ENCODE measurements around the gene ITGA7.

Gene ITGA7

GRCh38 chr12:55726971-55727370, 19.3 kb upstream of the ITGA7 start:
- Mint-ChIP-seq H3K4me1 (ENCODE audit: low read depth) (peaks cover 32% of the 10 kb centered on the region), H3K9me3 (no peaks in the 10 kb centered on the region), H3K27me3 (no peaks in the 10 kb centered on the region), H3K36me3 (ENCODE audit: low read depth) (peaks cover 9% of the 10 kb centered on the region), H3K27ac (peak overlapping the region; percentile 67), H3K4me3 (peak overlapping the region; percentile 77)

- Mint-ChIP-seq H3K4me3 (no peak overlapping the region), H3K4me1 (ENCODE audit: low read depth) (peaks cover 31% of the 10 kb centered on the region), H3K36me3 (ENCODE audit: low read depth) (peaks cover 9% of the 10 kb centered on the region), H3K27ac (no peak overlapping the region), H3K9me3 (no peaks in the 10 kb centered on the region), H3K27me3 (no peaks in the 10 kb centered on the region)
Measured at GRCh38 chr12:55725556-55725955, 17.9 kb upstream of the ITGA7 start.

GRCh38 chr12:55724940-55725309, 17.2 kb upstream of the ITGA7 start:
- H3K9me3 Mint-ChIP-seq: no peaks in the 10 kb centered on the region
- H3K27ac Mint-ChIP-seq: no peak overlapping the region
- H3K36me3 Mint-ChIP-seq (ENCODE audit: low read depth): peaks cover 9% of the 10 kb centered on the region
- H3K4me1 Mint-ChIP-seq (ENCODE audit: low read depth): peaks cover 24% of the 10 kb centered on the region
- H3K27me3 Mint-ChIP-seq: no peaks in the 10 kb centered on the region
- H3K4me3 Mint-ChIP-seq: no peak overlapping the region

- H3K27ac Mint-ChIP-seq: no peak overlapping the region
- H3K36me3 Mint-ChIP-seq (ENCODE audit: low read depth): peaks cover 9% of the 10 kb centered on the region
- no peaks in the 10 kb centered on the region for H3K9me3 Mint-ChIP-seq
- H3K4me1 Mint-ChIP-seq (ENCODE audit: low read depth): peaks cover 20% of the 10 kb centered on the region
- no peak overlapping the region for H3K4me3 Mint-ChIP-seq
- H3K27me3 Mint-ChIP-seq: no peaks in the 10 kb centered on the region
Measured at GRCh38 chr12:55724226-55724939, 16.7 kb upstream of the ITGA7 start.

GRCh38 chr12:55723516-55724225, 16.0 kb upstream of the ITGA7 start:
- peaks cover 20% of the 10 kb centered on the region for H3K4me1 Mint-ChIP-seq (ENCODE audit: low read depth)
- peaks cover 10% of the 10 kb centered on the region for H3K36me3 Mint-ChIP-seq (ENCODE audit: low read depth)
- no peaks in the 10 kb centered on the region for H3K9me3 Mint-ChIP-seq
- H3K27ac Mint-ChIP-seq: no peak overlapping the region
- no peak overlapping the region for H3K4me3 Mint-ChIP-seq
- no peaks in the 10 kb centered on the region for H3K27me3 Mint-ChIP-seq

- Mint-ChIP-seq H3K4me1 (ENCODE audit: low read depth) (peaks cover 25% of the 10 kb centered on the region), H3K27me3 (no peaks in the 10 kb centered on the region), H3K36me3 (ENCODE audit: low read depth) (peaks cover 17% of the 10 kb centered on the region), H3K4me3 (no peak overlapping the region), H3K27ac (no peak overlapping the region), H3K9me3 (no peaks in the 10 kb centered on the region)
Measured at GRCh38 chr12:55722948-55723347, 15.2 kb upstream of the ITGA7 start.

- Mint-ChIP-seq H3K27me3 (no peaks in the 10 kb centered on the region), H3K36me3 (ENCODE audit: low read depth) (peaks cover 17% of the 10 kb centered on the region), H3K4me1 (ENCODE audit: low read depth) (peaks cover 27% of the 10 kb centered on the region), H3K9me3 (no peaks in the 10 kb centered on the region), H3K27ac (no peak overlapping the region), H3K4me3 (no peak overlapping the region)
Measured at GRCh38 chr12:55721601-55722213, 14.0 kb upstream of the ITGA7 start.

- Mint-ChIP-seq H3K4me1 (ENCODE audit: low read depth) (peaks cover 30% of the 10 kb centered on the region), H3K27me3 (no peaks in the 10 kb centered on the region), H3K9me3 (no peaks in the 10 kb centered on the region), H3K4me3 (no peak overlapping the region), H3K36me3 (ENCODE audit: low read depth) (peaks cover 15% of the 10 kb centered on the region), H3K27ac (no peak overlapping the region)
Measured at GRCh38 chr12:55720894-55721444, 13.3 kb upstream of the ITGA7 start.

GRCh38 chr12:55720071-55720564, 12.4 kb upstream of the ITGA7 start, which contains the start of gene RDH5:
Gene RDH5, plus strand, starts transcription at chr12:55720393. Its CDS starts 792 bp downstream, at chr12:55721185.
- H3K4me3 Mint-ChIP-seq: no peak within 1 kb of the TSS
- H3K27me3 Mint-ChIP-seq: no peaks in the 10 kb centered on the region
- H3K4me1 Mint-ChIP-seq (ENCODE audit: low read depth): peaks cover 39% of the 10 kb centered on the region

GRCh38 chr12:55719371-55719770, 11.7 kb upstream of the ITGA7 start:
- Mint-ChIP-seq H3K4me1 (ENCODE audit: low read depth) (peaks cover 36% of the 10 kb centered on the region), H3K36me3 (ENCODE audit: low read depth) (peaks cover 12% of the 10 kb centered on the region), H3K27me3 (no peaks in the 10 kb centered on the region), H3K27ac (no peak overlapping the region), H3K4me3 (no peak overlapping the region), H3K9me3 (no peaks in the 10 kb centered on the region)

More at GRCh38 chr12:55720071-55720564, 12.4 kb upstream of the ITGA7 start, which contains the start of gene RDH5:
- Mint-ChIP-seq H3K27ac (no peak within 1 kb of the TSS), H3K9me3 (no peaks in the 10 kb centered on the region), H3K36me3 (ENCODE audit: low read depth) (peaks cover 16% of the 10 kb centered on the region)

GRCh38 chr12:55718624-55719275, 11.0 kb upstream of the ITGA7 start:
- Mint-ChIP-seq H3K27ac (no peak overlapping the region), H3K36me3 (ENCODE audit: low read depth) (peaks cover 12% of the 10 kb centered on the region), H3K27me3 (no peaks in the 10 kb centered on the region), H3K9me3 (no peaks in the 10 kb centered on the region), H3K4me3 (no peak overlapping the region), H3K4me1 (ENCODE audit: low read depth) (peaks cover 36% of the 10 kb centered on the region)

GRCh38 chr12:55718015-55718414, 10.3 kb upstream of the ITGA7 start:
- H3K27me3 Mint-ChIP-seq: no peaks in the 10 kb centered on the region
- peaks cover 36% of the 10 kb centered on the region for H3K4me1 Mint-ChIP-seq (ENCODE audit: low read depth)
- no peaks in the 10 kb centered on the region for H3K9me3 Mint-ChIP-seq
- H3K4me3 Mint-ChIP-seq: peak overlapping the region; percentile 90
- peaks cover 12% of the 10 kb centered on the region for H3K36me3 Mint-ChIP-seq (ENCODE audit: low read depth)
- H3K27ac Mint-ChIP-seq: peak overlapping the region; percentile 31

GRCh38 chr12:55717011-55718007, 9.6 kb upstream of the ITGA7 start:
- H3K27me3 Mint-ChIP-seq: no peaks in the 10 kb centered on the region
- H3K4me1 Mint-ChIP-seq (ENCODE audit: low read depth): peaks cover 36% of the 10 kb centered on the region
- H3K27ac Mint-ChIP-seq: peak overlapping the region; percentile 94
- H3K4me3 Mint-ChIP-seq: peak overlapping the region; percentile 90
- no peaks in the 10 kb centered on the region for H3K9me3 Mint-ChIP-seq
- peaks cover 12% of the 10 kb centered on the region for H3K36me3 Mint-ChIP-seq (ENCODE audit: low read depth)
